HG02642 (cell line): ENCODE measurements around the gene KRT31.
"Not testable (repeated sequence)": the region's sequence is repeated elsewhere in the genome, so short reads cannot be mapped to it uniquely, and the experiment has no call there.

Experiments used
- ATAC-seq: cut with Tn5 transposase; IDR thresholded peaks from one replicate; pipeline ENCODE4 v1.9.1; 2021; ENCODE audit warnings: mild to moderate bottlenecking; ENCODE audit not compliant: unreplicated experiment, poor library complexity

KRT31 gene

DNA sequence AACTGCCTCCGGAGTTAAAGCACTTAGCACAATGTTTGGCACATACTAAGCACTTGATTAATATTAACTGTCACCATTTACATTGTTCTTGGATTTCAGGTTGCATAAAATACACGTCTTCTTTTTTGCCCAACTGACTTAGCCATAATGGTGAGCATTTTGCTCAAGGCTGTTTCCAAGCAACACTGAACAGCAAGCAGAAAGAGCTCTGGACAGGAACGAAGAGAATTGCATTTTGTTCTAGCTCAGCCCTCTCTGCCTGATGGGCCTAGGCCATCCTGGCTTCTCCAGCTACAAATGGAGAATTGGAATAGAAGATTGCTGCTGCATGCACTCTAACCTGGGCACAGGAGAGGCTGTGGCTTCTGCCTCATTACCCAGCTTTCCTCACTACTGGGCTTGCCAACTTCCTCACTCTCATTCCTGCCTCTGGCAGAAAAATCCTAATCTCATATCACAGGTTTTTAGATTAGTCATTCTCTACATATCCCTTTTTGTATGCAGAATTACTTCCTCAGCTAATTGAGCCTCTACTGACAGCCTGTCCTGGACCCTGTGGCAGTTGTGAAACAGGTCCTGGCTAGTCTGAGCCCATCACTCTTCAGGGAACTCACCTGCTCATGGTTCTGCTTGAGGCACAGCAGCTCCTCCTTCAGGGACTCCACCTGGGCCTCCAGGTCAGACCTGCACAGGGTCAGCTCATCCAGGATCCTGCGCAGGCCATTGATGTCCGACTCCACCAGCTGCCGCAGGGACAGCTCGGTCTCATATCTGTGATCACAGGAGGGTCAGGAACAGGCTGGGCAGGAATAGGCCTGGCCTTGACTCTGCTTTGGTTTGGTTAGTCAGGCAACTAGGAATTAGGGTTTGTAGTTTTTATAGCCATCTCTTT is 49.3 kb downstream of the KRT31 start:
- no peak for ATAC-seq

DNA sequence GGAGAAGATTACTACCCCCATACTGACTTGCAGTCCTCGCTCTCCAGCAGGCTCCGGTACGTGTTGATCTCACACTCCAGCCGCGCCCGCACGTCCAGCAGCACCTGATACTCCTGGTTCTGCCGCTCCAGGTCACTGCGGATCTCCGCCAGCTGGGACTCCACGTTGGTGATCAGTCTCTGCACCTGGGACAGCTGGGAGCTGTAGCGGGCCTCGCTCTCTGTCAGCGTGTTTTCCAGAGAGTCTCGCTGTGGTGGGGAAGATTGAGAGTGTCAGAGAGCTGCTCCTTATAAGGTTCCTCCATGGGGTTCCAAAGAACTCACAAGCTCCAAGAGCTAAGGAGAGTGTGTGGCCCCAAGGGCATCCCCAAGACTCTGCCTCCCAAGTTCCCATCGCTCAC is 51.0 kb downstream of the KRT31 start:
- ATAC-seq: not testable (repeated sequence)

DNA sequence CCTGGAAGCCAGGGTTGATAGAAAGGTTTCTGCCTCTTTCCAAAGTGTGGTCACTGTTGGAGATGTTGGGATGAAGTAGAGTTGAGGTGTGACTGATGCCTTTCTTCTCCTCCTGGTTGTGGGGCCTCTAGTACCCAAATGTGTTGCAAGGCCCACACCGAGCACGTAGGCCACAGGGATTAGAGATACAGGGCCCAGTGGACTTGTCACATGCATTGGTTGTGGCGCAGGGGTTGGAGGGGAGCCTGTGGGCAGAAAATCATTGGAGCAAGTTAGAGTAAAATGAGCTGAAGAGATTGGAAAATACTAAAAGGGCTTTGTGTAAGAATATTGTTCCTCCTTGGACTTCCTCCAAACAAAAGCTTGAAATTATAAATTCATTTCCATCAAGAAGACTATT is 51.4 kb downstream of the KRT31 start:
- ATAC-seq: no peak
